ENCODE data around the gene TSACC.
"Not testable (repeated sequence)": the region's sequence is repeated elsewhere in the genome, so short reads cannot be mapped to it uniquely, and the experiment has no call there.

The TSACC gene

GRCh38 chr1:156337888-156338179 is 492 bp upstream of the TSACC start:
- DNase-seq (ENCODE audit: low read depth): no peak

GRCh38 chr1:156342166-156342955 is 4.0 kb downstream of the TSACC start:
- no peak for DNase-seq (ENCODE audit: low read depth)
- no peak overlapping the region for H3K4me3 ChIP-seq (ENCODE audit: low read depth, low read length)
- TF ChIP-seq CTCF (IDR thresholded peaks at IDR 0.05; ENCODE audit: low read depth, low read length): no peak
- no peak for TF ChIP-seq MYC (IDR thresholded peaks at IDR 0.05; ENCODE audit: low read depth, low read length)
- no peak for TF ChIP-seq POLR2A (IDR thresholded peaks at IDR 0.05; ENCODE audit: extremely low read depth, insufficient read length)
- no peak for TF ChIP-seq MAX (IDR thresholded peaks at IDR 0.05; ENCODE audit: low read depth, low read length)

More at GRCh38 chr1:156337888-156338179, 492 bp upstream of the TSACC start:
- H3K4me3 ChIP-seq (ENCODE audit: low read depth, low read length): peak overlapping the region; percentile 99
- TF ChIP-seq CTCF (IDR thresholded peaks at IDR 0.05; ENCODE audit: low read depth, low read length) (no peak), MYC (IDR thresholded peaks at IDR 0.05; ENCODE audit: low read depth, low read length) (no peak), MAX (IDR thresholded peaks at IDR 0.05; ENCODE audit: low read depth, low read length) (no peak; the same call in 1 of the 2 replicates)

- DNase-seq (ENCODE audit: low read depth): no peak
- TF ChIP-seq CTCF (IDR thresholded peaks at IDR 0.05; ENCODE audit: low read depth, low read length): no peak
- no peak for TF ChIP-seq POLR2A (IDR thresholded peaks at IDR 0.05; ENCODE audit: extremely low read depth, insufficient read length)
- no peak for TF ChIP-seq MYC (IDR thresholded peaks at IDR 0.05; ENCODE audit: low read depth, low read length)
- no peak for TF ChIP-seq MAX (IDR thresholded peaks at IDR 0.05; ENCODE audit: low read depth, low read length)
- H3K4me3 ChIP-seq (ENCODE audit: low read depth, low read length): no peak overlapping the region
Measured at GRCh38 chr1:156344409-156344808, 6.1 kb downstream of the TSACC start.

GRCh38 chr1:156346035-156346434 is 7.7 kb downstream of the TSACC start:
- not testable (repeated sequence) for H3K4me3 ChIP-seq (ENCODE audit: low read depth, low read length); DNase-seq (ENCODE audit: low read depth)

- no peak overlapping the region for H3K4me3 ChIP-seq (ENCODE audit: low read depth, low read length)
- DNase-seq (ENCODE audit: low read depth): no peak
- TF ChIP-seq CTCF (IDR thresholded peaks at IDR 0.05; ENCODE audit: low read depth, low read length): no peak
- TF ChIP-seq MYC (IDR thresholded peaks at IDR 0.05; ENCODE audit: low read depth, low read length): no peak
- TF ChIP-seq MAX (IDR thresholded peaks at IDR 0.05; ENCODE audit: low read depth, low read length): no peak
- no peak for TF ChIP-seq POLR2A (IDR thresholded peaks at IDR 0.05; ENCODE audit: extremely low read depth, insufficient read length)
Measured at GRCh38 chr1:156346636-156347035, 8.3 kb downstream of the TSACC start.

GRCh38 chr1:156347331-156347730 is 9.0 kb downstream of the TSACC start:
- no peak overlapping the region for H3K4me3 ChIP-seq (ENCODE audit: low read depth, low read length)

GRCh38 chr1:156352481-156352880 is 14.2 kb downstream of the TSACC start:
- DNase-seq (ENCODE audit: low read depth); H3K4me3 ChIP-seq (ENCODE audit: low read depth, low read length): not testable (repeated sequence)

More at GRCh38 chr1:156347331-156347730, 9.0 kb downstream of the TSACC start:
- TF ChIP-seq CTCF (IDR thresholded peaks at IDR 0.05; ENCODE audit: low read depth, low read length) (no peak), POLR2A (IDR thresholded peaks at IDR 0.05; ENCODE audit: extremely low read depth, insufficient read length) (no peak), MYC (IDR thresholded peaks at IDR 0.05; ENCODE audit: low read depth, low read length) (no peak), MAX (IDR thresholded peaks at IDR 0.05; ENCODE audit: low read depth, low read length) (no peak)
- no peak for DNase-seq (ENCODE audit: low read depth)
